Measurements from ENCODE around the gene ASB13.

- TF ChIP-seq CTCF (conservative IDR thresholded peaks at IDR 0.05 in 1 of 2, IDR thresholded peaks at IDR 0.05 in 1 of 2; ENCODE audit: low read depth in 1 of 2, low read length in 2 of 2) = no peak
- no peak for TF ChIP-seq EZH2 (IDR thresholded peaks at IDR 0.05; ENCODE audit: low read length, missing control alignments)
Observed at GRCh38 chr10:5681930-5682329, 15.5 kb upstream of the ASB13 start.
